GM21381 (cell line): ENCODE measurements around the gene CAMSAP2.

Experiments
- ATAC-seq: cut with Tn5 transposase; IDR thresholded peaks from one replicate; pipeline ENCODE4 v1.9.1; 2021; ENCODE audit warnings: mild to moderate bottlenecking, moderate library complexity; ENCODE audit not compliant: unreplicated experiment

The CAMSAP2 gene

GRCh38 chr1:200874694-200875093 is 136.0 kb downstream of the CAMSAP2 start:
- ATAC-seq: no peak

- ATAC-seq: no peak
Measured at GRCh38 chr1:200875416-200875815, 136.7 kb downstream of the CAMSAP2 start.

- ATAC-seq: no peak
Measured at GRCh38 chr1:200877010-200877409, 138.3 kb downstream of the CAMSAP2 start.

GRCh38 chr1:200877839-200878551 is 139.3 kb downstream of the CAMSAP2 start:
- ATAC-seq: peak; percentile 60

- ATAC-seq: peak; percentile 55
Measured at GRCh38 chr1:200880212-200880611, 141.5 kb downstream of the CAMSAP2 start.

- ATAC-seq: no peak
Measured at GRCh38 chr1:200883118-200883517, 144.4 kb downstream of the CAMSAP2 start.

- ATAC-seq: no peak
Measured at GRCh38 chr1:200885623-200886402, 147.1 kb downstream of the CAMSAP2 start.

- no peak for ATAC-seq
Measured at GRCh38 chr1:200886594-200886993, 147.9 kb downstream of the CAMSAP2 start.

- ATAC-seq: no peak
Measured at GRCh38 chr1:200887036-200887435, 148.3 kb downstream of the CAMSAP2 start.

- no peak for ATAC-seq
Measured at GRCh38 chr1:200887772-200888348, 149.2 kb downstream of the CAMSAP2 start.

GRCh38 chr1:200888349-200888838 is 149.7 kb downstream of the CAMSAP2 start:
- ATAC-seq: peak; percentile 89

GRCh38 chr1:200889571-200889970 is 150.9 kb downstream of the CAMSAP2 start:
- no peak for ATAC-seq

GRCh38 chr1:200890027-200890426 is 151.3 kb downstream of the CAMSAP2 start:
- no peak for ATAC-seq

GRCh38 chr1:200890818-200891773 is 152.4 kb downstream of the CAMSAP2 start:
- no peak for ATAC-seq

GRCh38 chr1:200891774-200892157 is 153.1 kb downstream of the CAMSAP2 start:
- no peak for ATAC-seq

GRCh38 chr1:200892546-200892945 is 153.9 kb downstream of the CAMSAP2 start:
- no peak for ATAC-seq

GRCh38 chr1:200892958-200893357 is 154.3 kb downstream of the CAMSAP2 start:
- ATAC-seq: no peak

- no peak for ATAC-seq
Measured at GRCh38 chr1:200893411-200893901, 154.8 kb downstream of the CAMSAP2 start.

GRCh38 chr1:200894712-200895442 is 156.2 kb downstream of the CAMSAP2 start, which contains the start of gene INAVA:
Gene INAVA, plus strand, starts transcription at chr1:200894900. Its CDS starts 3,501 bp downstream, at chr1:200898401.
- no peak for ATAC-seq

GRCh38 chr1:200895443-200895789 is 156.7 kb downstream of the CAMSAP2 start:
- no peak for ATAC-seq
